Breast epithelium (tissue), 4 donors: ENCODE measurements around the gene POC1A. TPM values are rescaled to one million over a fixed set of nuclear protein-coding genes. Genes with fewer than 3 reads are reported as not detected.
"Not testable (repeated sequence)": the region's sequence is repeated elsewhere in the genome, so short reads cannot be mapped to it uniquely, and the experiment has no call there.

Experiments used
- DNase-seq, 2 donors: peaks; one replicate each; pipeline ENCODE4 v3.0.0-alpha.2; 2019; ENCODE audit warnings: low spot score in 2 of 2
- H3K27ac ChIP-seq, 2 donors: fragments of 200-600 bp; sonication (generic) in 1 of 2; one replicate each; pipeline ENCODE4 v1.5.1; 2016 to 2019; ENCODE audit warnings: mild to moderate bottlenecking in 1 of 2
- H3K27me3 ChIP-seq, 2 donors: fragments of 200-600 bp; sonication (generic) in 1 of 2; one replicate each; pipeline versions ENCODE4 v1.5.1 to v1.6.0; 2017 to 2019; ENCODE audit warnings: control low read depth in 1 of 2, mild to moderate bottlenecking in 1 of 2
- H3K36me3 ChIP-seq: fragments of 200-600 bp; one replicate; pipeline ENCODE4 v1.5.1; 2019
- H3K4me1 ChIP-seq, 2 donors: fragments of 200-600 bp; sonication (generic); one replicate each; pipeline ENCODE4 v1.5.1; 2016 to 2019; ENCODE audit warnings: control low read depth in 1 of 2
- H3K4me3 ChIP-seq, 3 donors: fragments of 200-600 bp; sonication (generic); 1 replicate in 2 of 3; 2 replicates in 1 of 3; pipeline ENCODE4 v1.5.1; 2016 to 2019; ENCODE audit warnings: mild to moderate bottlenecking in 3 of 3, moderate library complexity in 2 of 3
- H3K9me3 ChIP-seq, 2 donors: fragments of 200-600 bp; sonication (generic) in 1 of 2; one replicate each; pipeline ENCODE4 v1.5.1; 2016 to 2019; ENCODE audit warnings: control low read depth in 1 of 2
- POLR2A ChIP-seq: fragments of 450-650 bp; IDR thresholded peaks from one replicate; pipeline ENCODE4 v1.6.1; 2016; ENCODE audit warnings: antibody characterized with exemption, mild to moderate bottlenecking, moderate library complexity
- POLR2AphosphoS5 ChIP-seq, 3 donors: sonication (generic); formaldehyde crosslinking; IDR thresholded peaks; one replicate each; pipeline ENCODE4 v1.6.1; 2017; ENCODE audit warnings: antibody characterized with exemption in 3 of 3
- intact Hi-C: fragments of 100-400 bp; cut with DNase I; formaldehyde crosslinking; loops from one replicate; pipeline ENCODE4 v1.15.1; 2023; ENCODE audit warnings: low total_unique reads
- total RNA-seq, 3 donors: library from RNA; depleted of rRNA; stranded (reverse); fragments of >200 nt; gene quantifications; one replicate each; pipeline ENCODE4 v1.1.0, GENCODE V29; 2016
- TF ChIP-seq, protein P1 (sequence below), 3 donors: fragments of 450-650 bp; IDR thresholded peaks; one replicate each; pipeline ENCODE4 v1.5.1; 2016 to 2017; ENCODE audit warnings: antibody characterized with exemption in 3 of 3, mild to moderate bottlenecking in 3 of 3, moderate library complexity in 3 of 3

The POC1A gene
- total RNA-seq, 3 donors from 2014 or later = 1.9 to 2.7 (median 2.6) TPM

- no peaks in the 10 kb centered on the region for H3K27me3 ChIP-seq
- H3K4me1 ChIP-seq = peaks cover 3 to 6% of the 10 kb centered on the region in 2 donors
- H3K36me3 ChIP-seq = no peaks in the 10 kb centered on the region
- intact Hi-C loops = no loop called here
- no peaks in the 10 kb centered on the region for H3K9me3 ChIP-seq
- DNase-seq = no peak
- H3K4me3 ChIP-seq = no peak overlapping the region
- H3K27ac ChIP-seq = no peak overlapping the region
- TF ChIP-seq POLR2A (no peak), POLR2AphosphoS5 (IDR thresholded peaks at IDR 0.05) (no peak)
- TF ChIP-seq, protein P1, sequence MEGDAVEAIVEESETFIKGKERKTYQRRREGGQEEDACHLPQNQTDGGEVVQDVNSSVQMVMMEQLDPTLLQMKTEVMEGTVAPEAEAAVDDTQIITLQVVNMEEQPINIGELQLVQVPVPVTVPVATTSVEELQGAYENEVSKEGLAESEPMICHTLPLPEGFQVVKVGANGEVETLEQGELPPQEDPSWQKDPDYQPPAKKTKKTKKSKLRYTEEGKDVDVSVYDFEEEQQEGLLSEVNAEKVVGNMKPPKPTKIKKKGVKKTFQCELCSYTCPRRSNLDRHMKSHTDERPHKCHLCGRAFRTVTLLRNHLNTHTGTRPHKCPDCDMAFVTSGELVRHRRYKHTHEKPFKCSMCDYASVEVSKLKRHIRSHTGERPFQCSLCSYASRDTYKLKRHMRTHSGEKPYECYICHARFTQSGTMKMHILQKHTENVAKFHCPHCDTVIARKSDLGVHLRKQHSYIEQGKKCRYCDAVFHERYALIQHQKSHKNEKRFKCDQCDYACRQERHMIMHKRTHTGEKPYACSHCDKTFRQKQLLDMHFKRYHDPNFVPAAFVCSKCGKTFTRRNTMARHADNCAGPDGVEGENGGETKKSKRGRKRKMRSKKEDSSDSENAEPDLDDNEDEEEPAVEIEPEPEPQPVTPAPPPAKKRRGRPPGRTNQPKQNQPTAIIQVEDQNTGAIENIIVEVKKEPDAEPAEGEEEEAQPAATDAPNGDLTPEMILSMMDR (IDR thresholded peaks at IDR 0.05) = no peak
Observed at GRCh38 chr3:52034651-52035050, 119.6 kb downstream of the POC1A start.

GRCh38 chr3:52034212-52034611, 120.0 kb downstream of the POC1A start:
- no peak overlapping the region for H3K4me3 ChIP-seq
- TF ChIP-seq POLR2AphosphoS5 (IDR thresholded peaks at IDR 0.05) = no peak
- TF ChIP-seq, protein P1 (IDR thresholded peaks at IDR 0.05) = no peak
- TF ChIP-seq POLR2A = no peak
- intact Hi-C loops = no loop called here
- H3K9me3 ChIP-seq = no peaks in the 10 kb centered on the region
- H3K36me3 ChIP-seq = no peaks in the 10 kb centered on the region
- H3K27me3 ChIP-seq = no peaks in the 10 kb centered on the region
- no peak for DNase-seq
- H3K27ac ChIP-seq = no peak overlapping the region
- H3K4me1 ChIP-seq = peaks cover 0 to 6% of the 10 kb centered on the region in 2 donors

- DNase-seq, intact Hi-C loops, H3K27ac ChIP-seq: not testable (repeated sequence)
Observed at GRCh38 chr3:52033748-52034147, 120.5 kb downstream of the POC1A start.

DNA sequence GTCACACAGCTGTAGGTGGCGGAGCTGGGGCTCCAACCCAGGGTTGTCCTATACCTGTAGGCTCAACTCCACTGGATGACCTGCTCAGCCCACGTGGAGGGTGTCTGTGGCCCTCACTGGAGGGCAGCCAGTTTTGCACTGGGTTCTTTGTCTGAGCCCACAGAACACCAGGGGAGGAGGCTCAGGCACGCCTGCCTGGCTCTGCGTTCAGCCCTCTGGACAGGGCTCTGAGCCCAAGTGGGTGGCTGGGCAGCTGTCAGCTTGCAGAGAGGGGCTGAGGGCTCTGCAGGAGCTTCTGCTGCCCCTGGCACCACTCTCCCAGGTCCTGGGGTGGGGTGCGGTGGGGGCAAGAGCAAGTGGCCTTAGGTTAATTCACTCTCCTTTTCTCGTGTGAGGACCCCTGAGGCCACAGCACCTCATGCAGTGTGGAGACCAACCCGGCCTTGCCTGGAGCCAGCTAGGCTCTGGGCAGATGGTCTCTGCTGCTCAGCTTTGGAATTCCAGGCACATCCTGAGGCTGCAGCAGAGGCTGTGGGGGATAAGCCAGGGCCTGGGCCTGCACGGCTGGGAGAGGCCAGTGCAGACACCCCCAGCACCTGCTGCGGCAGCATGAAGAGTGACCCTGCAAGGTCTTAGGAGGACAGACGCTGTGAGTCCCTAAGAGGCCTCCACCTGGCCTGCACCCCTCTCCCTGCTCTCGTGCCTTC, 121.4 kb downstream of the POC1A start:
- intact Hi-C loops = no loop called here
- H3K9me3 ChIP-seq = no peaks in the 10 kb centered on the region
- H3K27me3 ChIP-seq = no peaks in the 10 kb centered on the region
- H3K4me3 ChIP-seq = no peak overlapping the region
- no peaks in the 10 kb centered on the region for H3K36me3 ChIP-seq
- DNase-seq = no peak
- H3K27ac ChIP-seq = no peak overlapping the region
- H3K4me1 ChIP-seq = no peaks in the 10 kb centered on the region
- TF ChIP-seq, protein P1 (IDR thresholded peaks at IDR 0.05) = no peak
- TF ChIP-seq POLR2AphosphoS5 (IDR thresholded peaks at IDR 0.05) (no peak), POLR2A (no peak)

More at GRCh38 chr3:52033748-52034147, 120.5 kb downstream of the POC1A start:
- H3K4me3 ChIP-seq, H3K4me1 ChIP-seq, H3K27me3 ChIP-seq, H3K9me3 ChIP-seq, H3K36me3 ChIP-seq: not testable (repeated sequence)

DNA sequence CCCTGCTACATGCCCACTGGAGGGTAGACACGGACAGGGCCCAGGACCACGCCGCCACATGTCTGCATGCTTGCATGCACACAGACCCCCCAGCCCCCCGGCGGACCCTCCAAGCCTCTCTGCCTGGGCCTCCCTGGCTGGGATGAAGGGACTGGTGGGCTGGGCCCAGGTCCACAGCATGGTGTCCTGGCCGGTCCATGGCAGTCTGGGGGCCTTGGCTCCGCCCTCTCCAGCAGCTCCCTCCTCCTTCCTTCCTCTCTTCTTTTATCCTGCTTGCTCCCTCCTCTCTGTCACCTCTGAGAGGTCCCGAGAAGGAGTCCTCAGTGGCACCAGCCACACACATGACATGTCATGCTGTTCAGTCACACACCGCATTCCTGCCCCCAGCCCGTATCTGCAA, 122.3 kb downstream of the POC1A start:
- intact Hi-C loops = no loop called here
- TF ChIP-seq POLR2AphosphoS5 (IDR thresholded peaks at IDR 0.05) (no peak), POLR2A (no peak)
- TF ChIP-seq, protein P1 (IDR thresholded peaks at IDR 0.05) = no peak
- H3K27me3 ChIP-seq = no peaks in the 10 kb centered on the region
- no peaks in the 10 kb centered on the region for H3K9me3 ChIP-seq
- no peak overlapping the region for H3K4me3 ChIP-seq
- H3K27ac ChIP-seq = no peak overlapping the region
- H3K4me1 ChIP-seq = no peaks in the 10 kb centered on the region
- no peak for DNase-seq
- H3K36me3 ChIP-seq = no peaks in the 10 kb centered on the region
